Thoracic aorta endothelial cell (primary cell): ENCODE data around the gene IL1RAPL1. TPM values are rescaled to one million over a fixed set of nuclear protein-coding genes. Genes with fewer than 3 reads are reported as not detected.

Source experiments
- small RNA-seq: library from RNA; depleted of rRNA; stranded (forward); fragments of <200 nt; gene quantifications from one replicate; pipeline ENCODE3, GENCODE V24; 2012
- total RNA-seq: library from RNA; depleted of rRNA; stranded (reverse); fragments of >200 nt; gene quantifications from 2 replicates; pipeline ENCODE4 v1.2.3, GENCODE V29; 2012

Gene IL1RAPL1
- 0.27 and 0.29 TPM in 2 replicates for total RNA-seq

GRCh38 chrX:28586981-28587551 lies at the start of gene IL1RAPL1:
Gene IL1RAPL1 (plus strand): TSS chrX:28587446.

Small RNAs within 50 kb of the gene (small RNA-seq; reads per million reads assigned to genes)
- gene MIR4666B (not detected), gene RF00284 (not detected), gene RNA5SP500 (0.28 reads per million)
